NCI-H2196 (cell line): Measurements from ENCODE around the gene CYBA.

Experiments
- DNase-seq: peaks from one replicate; lab custom pipeline; 2025; ENCODE audit not compliant: unreplicated experiment; lab: John Stamatoyannopoulos, UW

CYBA gene

DNA sequence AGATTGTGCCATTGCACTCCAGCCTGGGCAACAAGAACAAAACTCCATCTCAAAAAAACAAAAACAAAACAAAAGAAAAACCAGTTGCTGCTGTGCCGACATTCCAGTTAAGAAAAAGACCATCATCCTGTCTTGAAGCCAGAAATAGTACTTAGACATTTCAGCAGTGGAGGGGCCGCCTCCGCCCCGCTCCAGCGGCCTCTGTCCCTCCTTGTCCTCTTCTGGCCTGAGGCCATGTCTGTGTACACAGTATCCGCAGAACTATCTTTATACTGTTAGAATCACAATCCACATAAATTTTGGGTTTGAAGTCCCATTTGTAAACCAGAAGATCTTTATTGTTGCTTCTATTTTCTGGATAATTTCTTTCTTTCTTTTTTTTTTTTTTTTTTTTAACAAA, 55.8 kb downstream of the CYBA start:
- no peak for DNase-seq

DNA sequence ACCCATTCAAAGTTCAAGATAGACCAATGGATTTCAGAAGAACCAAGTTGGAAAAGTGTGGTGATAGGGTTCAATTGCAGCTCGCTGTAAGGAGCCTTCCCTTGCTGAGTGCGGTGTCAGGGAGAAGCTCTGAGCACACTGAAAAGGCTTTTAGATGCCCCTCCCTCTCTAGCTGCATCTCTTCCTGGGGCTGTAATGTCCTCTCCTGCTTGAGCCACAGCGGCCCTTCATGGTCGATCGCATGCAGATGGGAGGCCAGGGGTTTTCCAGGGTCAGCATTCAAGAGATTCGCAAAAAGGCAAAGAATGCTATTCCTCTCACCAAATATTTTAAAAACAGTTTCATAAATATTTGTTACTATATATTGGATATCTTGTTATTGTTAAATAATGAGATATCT, 56.9 kb downstream of the CYBA start:
- DNase-seq: no peak

DNA sequence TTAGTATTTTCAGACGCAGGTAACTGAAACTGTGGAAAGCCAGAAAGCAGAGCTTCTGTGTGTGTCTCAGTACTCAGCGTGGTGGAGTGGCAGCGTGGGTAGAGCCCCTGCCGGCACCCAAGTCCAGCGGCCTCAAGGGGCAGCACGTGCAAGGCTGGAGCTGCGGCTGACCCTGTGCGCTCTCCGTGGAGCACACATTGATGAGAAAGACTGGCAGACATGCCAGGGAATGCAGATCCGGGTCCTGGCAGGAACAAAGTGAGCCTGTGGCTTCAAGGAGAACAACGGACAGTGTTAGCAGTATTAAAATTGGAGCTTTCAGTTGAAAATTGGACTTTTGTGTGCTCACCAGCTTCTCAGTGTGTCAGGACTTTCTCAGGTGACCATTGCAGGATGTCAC, 57.4 kb downstream of the CYBA start:
- no peak for DNase-seq
